Esophagus muscularis mucosa (tissue), 3 donors: ENCODE results near the gene TLCD1.

ENCODE experiments used
- EP300 ChIP-seq: sonication (generic); formaldehyde crosslinking; IDR thresholded peaks from one replicate; pipeline ENCODE4 v1.6.1; 2017; ENCODE audit warnings: antibody characterized with exemption
- TF ChIP-seq, protein P1 (sequence below), 3 experiments: fragments of 200-600 bp in 2 of 3; fragments of 450-650 bp in 1 of 3; sonication (generic) in 2 of 3; IDR thresholded peaks; one replicate each; pipeline ENCODE4 v1.5.1; 2017 to 2019; ENCODE audit warnings: antibody characterized with exemption in 3 of 3, mild to moderate bottlenecking in 2 of 3, moderate library complexity in 1 of 3

GRCh38 chr17:28715217-28715616, 10.8 kb downstream of the TLCD1 start:
- TF ChIP-seq, protein P1, sequence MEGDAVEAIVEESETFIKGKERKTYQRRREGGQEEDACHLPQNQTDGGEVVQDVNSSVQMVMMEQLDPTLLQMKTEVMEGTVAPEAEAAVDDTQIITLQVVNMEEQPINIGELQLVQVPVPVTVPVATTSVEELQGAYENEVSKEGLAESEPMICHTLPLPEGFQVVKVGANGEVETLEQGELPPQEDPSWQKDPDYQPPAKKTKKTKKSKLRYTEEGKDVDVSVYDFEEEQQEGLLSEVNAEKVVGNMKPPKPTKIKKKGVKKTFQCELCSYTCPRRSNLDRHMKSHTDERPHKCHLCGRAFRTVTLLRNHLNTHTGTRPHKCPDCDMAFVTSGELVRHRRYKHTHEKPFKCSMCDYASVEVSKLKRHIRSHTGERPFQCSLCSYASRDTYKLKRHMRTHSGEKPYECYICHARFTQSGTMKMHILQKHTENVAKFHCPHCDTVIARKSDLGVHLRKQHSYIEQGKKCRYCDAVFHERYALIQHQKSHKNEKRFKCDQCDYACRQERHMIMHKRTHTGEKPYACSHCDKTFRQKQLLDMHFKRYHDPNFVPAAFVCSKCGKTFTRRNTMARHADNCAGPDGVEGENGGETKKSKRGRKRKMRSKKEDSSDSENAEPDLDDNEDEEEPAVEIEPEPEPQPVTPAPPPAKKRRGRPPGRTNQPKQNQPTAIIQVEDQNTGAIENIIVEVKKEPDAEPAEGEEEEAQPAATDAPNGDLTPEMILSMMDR (IDR thresholded peaks at IDR 0.05) = no peak
- TF ChIP-seq EP300 = no peak
